ENCODE measurements around the gene ADAMTS2. TPM values are rescaled to one million over a fixed set of nuclear protein-coding genes. Genes with fewer than 3 reads are reported as not detected.

Gene ADAMTS2
- total RNA-seq, 1 donor from 2014 or later = 23.5 TPM

- Mint-ChIP-seq H3K27me3 (ENCODE audit: unreplicated experiment) (peaks cover 2% of the 10 kb centered on the region), H3K27ac (ENCODE audit: unreplicated experiment) (no peak overlapping the region), H3K9me3 (ENCODE audit: unreplicated experiment) (peaks cover 24% of the 10 kb centered on the region), H3K4me1 (ENCODE audit: low read depth, unreplicated experiment) (no peaks in the 10 kb centered on the region), H3K4me3 (ENCODE audit: unreplicated experiment) (no peak overlapping the region), H3K36me3 (ENCODE audit: unreplicated experiment) (peaks cover 78% of the 10 kb centered on the region)
- no peak for DNase-seq
- no peak for TF ChIP-seq CTCF (IDR thresholded peaks at IDR 0.05; ENCODE audit: partially characterized antibody, unreplicated experiment)
These were observed 265.9 kb downstream of the ADAMTS2 start for GRCh38 chr5:179079165-179079987.

- Mint-ChIP-seq H3K4me1 (ENCODE audit: low read depth, unreplicated experiment) (no peaks in the 10 kb centered on the region), H3K27ac (ENCODE audit: unreplicated experiment) (no peak overlapping the region), H3K27me3 (ENCODE audit: unreplicated experiment) (peaks cover 6% of the 10 kb centered on the region), H3K4me3 (ENCODE audit: unreplicated experiment) (no peak overlapping the region), H3K9me3 (ENCODE audit: unreplicated experiment) (peaks cover 27% of the 10 kb centered on the region), H3K36me3 (ENCODE audit: unreplicated experiment) (peaks cover 74% of the 10 kb centered on the region)
- no peak for TF ChIP-seq CTCF (IDR thresholded peaks at IDR 0.05; ENCODE audit: partially characterized antibody, unreplicated experiment)
- no peak for DNase-seq
These were observed 279.6 kb downstream of the ADAMTS2 start for GRCh38 chr5:179065703-179066102.

GRCh38 chr5:179061025-179061424, 284.2 kb downstream of the ADAMTS2 start:
- Mint-ChIP-seq H3K27me3 (ENCODE audit: unreplicated experiment) (peaks cover 3% of the 10 kb centered on the region), H3K27ac (ENCODE audit: unreplicated experiment) (no peak overlapping the region), H3K9me3 (ENCODE audit: unreplicated experiment) (peaks cover 16% of the 10 kb centered on the region), H3K36me3 (ENCODE audit: unreplicated experiment) (peaks cover 36% of the 10 kb centered on the region), H3K4me1 (ENCODE audit: low read depth, unreplicated experiment) (no peaks in the 10 kb centered on the region), H3K4me3 (ENCODE audit: unreplicated experiment) (peak overlapping the region; percentile 86)
- no peak for DNase-seq
- no peak for TF ChIP-seq CTCF (IDR thresholded peaks at IDR 0.05; ENCODE audit: partially characterized antibody, unreplicated experiment)

Other genes starting within 250 kb of the ADAMTS2 start
- gene RUFY1, start 205.1 kb upstream of the ADAMTS2 start, total RNA-seq (ENCODE audit: unreplicated experiment) = 30.4 TPM

Measured in glutamatergic neuron (in vitro differentiated cells).